ENCODE results near the gene RAB11B.
A peak's percentile ranks its signal among the peaks of the same experiment; 100 is the strongest.
"Not testable (repeated sequence)": the region's sequence is repeated elsewhere in the genome, so short reads cannot be mapped to it uniquely, and the experiment has no call there.

The RAB11B gene

DNA sequence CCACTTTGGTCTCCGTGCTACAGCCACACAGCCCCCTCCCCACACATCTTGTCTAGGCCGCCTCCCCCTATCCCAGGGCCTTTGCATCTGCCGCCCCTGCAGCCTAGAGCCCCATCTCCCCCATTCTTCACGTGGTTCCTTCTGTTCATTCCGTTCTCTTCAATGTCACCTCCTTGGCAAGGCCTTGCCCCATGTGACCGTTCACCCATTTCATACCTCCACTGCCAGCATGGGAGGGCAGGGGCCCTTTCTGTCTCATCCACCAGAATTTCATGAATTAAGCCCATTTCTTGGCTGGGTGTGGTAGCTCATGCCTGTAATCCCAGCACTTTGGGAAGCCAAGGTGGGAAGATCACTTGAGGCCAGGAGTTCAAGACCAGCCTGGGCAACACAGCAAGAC is 38.9 kb downstream of the RAB11B start:
- DNase-seq (ENCODE audit: low read depth in 2 of 2), result no peak

DNA sequence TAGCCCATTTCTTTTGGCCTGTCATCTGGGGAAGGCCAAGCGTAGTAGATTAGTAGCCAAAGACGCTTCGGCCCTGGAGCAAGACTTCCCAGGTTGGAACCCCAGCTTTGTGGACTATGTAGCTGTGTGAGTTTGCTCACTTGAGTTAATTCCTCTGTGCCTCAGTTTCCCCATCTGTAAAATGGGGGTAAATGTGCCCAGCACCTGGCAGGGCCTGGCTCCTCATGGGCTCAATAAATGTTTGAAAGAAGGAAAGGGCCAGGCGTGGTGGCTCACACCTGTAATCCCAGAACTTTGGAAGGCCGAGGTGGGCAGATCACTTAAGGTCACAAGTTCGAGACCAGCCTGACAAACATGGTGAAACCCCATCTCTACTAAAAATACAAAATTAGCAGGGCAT is 39.7 kb downstream of the RAB11B start:
- no peak for DNase-seq (ENCODE audit: low read depth in 2 of 2)

- DNase-seq (ENCODE audit: low read depth in 2 of 2), result no peak
Observed at GRCh38 chr19:8430650-8431049, 40.5 kb downstream of the RAB11B start.

GRCh38 chr19:8438236-8438635 is 48.1 kb downstream of the RAB11B start:
- DNase-seq (ENCODE audit: low read depth in 2 of 2), result no peak

DNA sequence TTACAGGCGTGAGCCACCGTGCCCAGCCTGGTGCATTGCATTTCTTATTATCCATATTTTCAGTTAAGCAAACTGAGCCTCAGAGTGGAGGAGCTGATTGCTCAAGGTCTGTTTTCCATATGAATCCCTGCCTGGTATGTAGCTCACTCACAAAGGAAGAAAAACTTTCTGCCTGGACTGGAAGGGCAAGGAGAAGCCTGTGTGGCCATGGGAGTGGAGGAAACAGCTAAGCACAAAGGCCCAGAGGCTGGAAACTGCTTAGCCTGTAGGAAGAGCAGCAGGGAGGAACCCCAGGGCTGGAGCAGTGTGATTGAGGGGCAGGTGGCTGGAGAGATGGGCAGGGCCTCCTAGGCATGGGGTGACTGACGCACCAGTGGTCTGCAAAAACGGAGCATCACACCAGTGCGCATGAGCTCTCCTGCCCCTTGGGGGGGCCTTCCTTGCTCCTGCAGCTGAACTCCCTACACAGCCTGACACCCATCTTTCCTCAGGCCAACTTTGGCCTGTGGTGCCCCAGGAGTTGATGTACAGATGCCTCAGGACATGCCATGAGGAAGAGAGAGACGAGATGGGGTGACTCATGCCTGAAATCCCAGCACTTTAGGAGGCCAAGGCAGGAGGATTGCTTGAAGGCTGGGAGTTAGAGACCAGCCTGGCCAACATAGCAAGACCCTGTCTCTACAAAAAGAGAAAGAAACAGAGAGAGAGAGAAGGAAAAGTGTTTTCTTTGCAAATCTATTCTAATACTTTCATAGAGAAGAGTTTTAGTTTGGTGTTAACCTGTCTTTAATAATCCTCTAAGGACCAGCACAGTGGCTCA is 51.8 kb downstream of the RAB11B start:
- no peak for DNase-seq (ENCODE audit: low read depth in 2 of 2)

DNA sequence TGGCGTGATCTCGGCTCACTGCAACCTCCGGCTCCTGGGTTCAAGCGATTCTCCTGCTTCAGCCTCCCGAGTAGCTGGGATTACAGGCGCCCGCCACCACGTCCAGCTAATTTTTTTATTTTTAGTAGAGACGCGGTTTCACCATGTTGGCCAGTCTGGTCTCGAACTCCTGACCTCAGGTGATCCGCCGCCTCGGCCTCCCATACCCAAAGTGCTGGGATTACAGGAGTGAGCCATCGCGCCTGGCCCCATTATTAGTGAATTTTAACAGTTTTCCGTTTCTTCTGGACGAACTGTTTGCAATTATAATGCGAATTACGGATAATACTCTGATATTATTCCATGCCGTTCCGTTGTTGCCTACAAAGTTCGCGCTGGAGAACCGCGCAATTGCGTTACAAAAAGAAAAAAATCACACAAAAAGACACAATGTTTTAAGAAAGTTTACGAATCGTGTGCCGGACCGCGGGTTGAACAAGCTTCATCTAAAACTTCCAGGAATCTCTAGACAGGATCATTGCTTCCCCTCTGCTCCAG is 54.0 kb downstream of the RAB11B start:
- DNase-seq (ENCODE audit: low read depth in 2 of 2), result not testable (repeated sequence)

- DNase-seq (ENCODE audit: low read depth in 2 of 2), result peak; percentile 100
Observed at GRCh38 chr19:8444677-8445487, 54.7 kb downstream of the RAB11B start, which contains the start of gene HNRNPM. Gene HNRNPM, plus strand, starts transcription at chr19:8444975. Its CDS starts 24 bp downstream, at chr19:8444999.

GRCh38 chr19:8445488-8446001 is 55.4 kb downstream of the RAB11B start:
- DNase-seq (ENCODE audit: low read depth in 2 of 2), result peak in 1 of 2 donors; percentile 21

DNA sequence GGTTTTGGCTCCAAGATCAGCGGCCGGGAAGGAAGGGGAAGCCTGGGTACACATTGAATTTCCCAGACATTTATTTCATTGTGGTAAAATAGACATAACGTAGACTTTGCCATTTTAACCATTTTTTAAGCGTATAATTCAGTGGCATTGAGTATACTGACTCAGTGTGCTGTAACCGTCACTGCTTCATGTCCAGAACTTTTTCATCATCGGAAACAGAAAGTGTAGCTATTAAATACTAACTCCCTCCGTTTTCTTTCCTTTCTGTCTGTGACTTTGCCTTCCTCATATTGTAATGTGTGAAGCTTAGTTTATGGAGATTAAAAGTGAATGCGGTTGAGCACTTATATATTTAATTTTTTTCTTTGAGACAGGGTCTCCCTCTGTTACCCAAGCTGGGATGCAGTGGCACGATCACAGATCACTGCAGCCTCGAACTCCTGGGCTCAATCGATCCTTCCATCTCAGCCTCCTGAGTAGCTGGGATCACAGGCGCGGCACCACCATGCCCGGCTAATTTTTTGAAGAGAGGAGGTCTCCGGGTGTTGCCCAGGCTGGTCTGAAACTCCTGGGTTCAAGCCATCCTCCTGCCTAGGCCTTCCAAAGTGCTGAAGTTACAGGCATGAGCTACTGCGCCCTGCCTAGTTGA is 56.0 kb downstream of the RAB11B start:
- DNase-seq (ENCODE audit: low read depth in 2 of 2), result no peak

- DNase-seq (ENCODE audit: low read depth in 2 of 2), result no peak
Observed at GRCh38 chr19:8449830-8450229, 59.7 kb downstream of the RAB11B start.

- DNase-seq (ENCODE audit: low read depth in 2 of 2), result no peak
Observed at GRCh38 chr19:8451377-8451776, 61.2 kb downstream of the RAB11B start.

DNA sequence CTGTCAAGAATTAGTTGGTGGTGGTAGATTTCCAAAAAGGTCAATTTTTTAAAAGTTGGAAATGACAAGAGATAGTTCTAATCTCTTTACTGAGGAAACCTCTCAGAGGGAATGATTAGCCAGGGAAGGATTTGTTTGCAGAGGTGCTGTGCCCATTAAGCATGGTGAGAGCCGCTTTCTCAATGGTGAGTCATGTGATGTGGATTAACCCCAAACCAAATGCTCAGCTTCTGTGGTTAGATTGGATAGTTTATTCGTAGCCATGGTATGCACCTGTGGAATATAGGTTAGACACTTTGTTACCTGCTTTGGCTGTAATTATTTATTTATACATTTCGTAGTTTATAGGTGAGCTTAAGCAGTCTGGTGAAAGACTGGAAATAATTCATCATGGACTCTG is 61.7 kb downstream of the RAB11B start:
- no peak for DNase-seq (ENCODE audit: low read depth in 2 of 2)

DNA sequence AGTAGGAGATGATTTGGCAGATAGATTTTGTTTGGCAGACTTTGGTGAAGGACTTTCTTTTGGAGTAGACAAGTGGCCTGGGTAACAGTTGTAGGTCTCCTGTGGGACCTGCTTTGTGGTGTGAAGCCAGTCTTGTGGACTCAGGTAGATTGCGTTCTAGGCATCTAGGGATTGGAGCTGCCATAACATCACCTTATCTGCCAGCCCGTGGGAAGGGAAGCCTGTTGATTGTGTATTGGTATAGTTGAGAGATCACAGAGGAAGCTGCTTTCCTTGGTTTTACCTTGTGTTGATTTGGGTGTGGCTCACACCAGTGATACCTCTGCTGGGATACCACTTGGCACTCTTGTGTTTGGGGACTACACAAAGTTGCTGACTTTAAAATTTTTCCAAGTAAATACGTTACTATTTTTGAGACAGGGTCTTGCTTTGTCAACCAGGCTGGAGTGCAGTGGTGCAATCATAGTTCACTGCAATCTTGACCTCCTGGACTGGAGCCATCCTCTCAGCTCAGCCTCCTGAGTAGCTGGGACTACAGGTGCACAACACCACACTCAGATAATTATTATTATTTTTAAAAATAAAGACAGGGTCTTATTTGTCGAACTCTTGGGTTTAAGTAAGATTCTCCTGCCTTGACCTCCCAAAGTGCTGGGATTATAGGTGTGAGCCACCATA is 62.4 kb downstream of the RAB11B start:
- no peak for DNase-seq (ENCODE audit: low read depth in 2 of 2)

- DNase-seq (ENCODE audit: low read depth in 2 of 2), result no peak
Observed at GRCh38 chr19:8453616-8454015, 63.5 kb downstream of the RAB11B start.
